HuH-7.5 (cell line): ENCODE measurements around the gene MTMR1.

Source experiments
- DNase-seq: peaks from one replicate; pipeline ENCODE4 v3.0.0; 2011; ENCODE audit warnings: low spot score

The MTMR1 gene

GRCh38 chrX:150697641-150698040 lies 4.4 kb downstream of the MTMR1 start:
- no peak for DNase-seq

GRCh38 chrX:150698981-150699380 lies 5.8 kb downstream of the MTMR1 start:
- DNase-seq, result no peak

- DNase-seq, result no peak
Observed at GRCh38 chrX:150700107-150700506, 6.9 kb downstream of the MTMR1 start.

GRCh38 chrX:150701377-150701776 lies 8.2 kb downstream of the MTMR1 start:
- DNase-seq, result no peak

- no peak for DNase-seq
Observed at GRCh38 chrX:150702966-150703694, 9.9 kb downstream of the MTMR1 start.

- DNase-seq, result no peak
Observed at GRCh38 chrX:150703695-150703974, 10.4 kb downstream of the MTMR1 start.

GRCh38 chrX:150704030-150704613 lies 10.9 kb downstream of the MTMR1 start:
- no peak for DNase-seq

- DNase-seq, result no peak
Observed at GRCh38 chrX:150712619-150713018, 19.4 kb downstream of the MTMR1 start.

- DNase-seq, result no peak
Observed at GRCh38 chrX:150715184-150715583, 22.0 kb downstream of the MTMR1 start.

- DNase-seq, result no peak
Observed at GRCh38 chrX:150719621-150720020, 26.4 kb downstream of the MTMR1 start.

- no peak for DNase-seq
Observed at GRCh38 chrX:150729956-150730355, 36.8 kb downstream of the MTMR1 start.

GRCh38 chrX:150730719-150731118 lies 37.5 kb downstream of the MTMR1 start:
- no peak for DNase-seq

GRCh38 chrX:150731795-150732194 lies 38.6 kb downstream of the MTMR1 start:
- no peak for DNase-seq

GRCh38 chrX:150736475-150736874 lies 43.3 kb downstream of the MTMR1 start:
- no peak for DNase-seq

- DNase-seq, result no peak
Observed at GRCh38 chrX:150752124-150752523, 58.9 kb downstream of the MTMR1 start.

GRCh38 chrX:150753357-150753756 lies 60.2 kb downstream of the MTMR1 start:
- DNase-seq, result no peak

- DNase-seq, result no peak
Observed at GRCh38 chrX:150753968-150754367, 60.8 kb downstream of the MTMR1 start.

- no peak for DNase-seq
Observed at GRCh38 chrX:150757371-150757770, 64.2 kb downstream of the MTMR1 start.

GRCh38 chrX:150759568-150760416 lies 66.6 kb downstream of the MTMR1 start:
- DNase-seq, result no peak

GRCh38 chrX:150761176-150761818 lies 68.1 kb downstream of the MTMR1 start:
- no peak for DNase-seq

GRCh38 chrX:150761819-150762216 lies 68.6 kb downstream of the MTMR1 start:
- no peak for DNase-seq

GRCh38 chrX:150762258-150763165 lies 69.3 kb downstream of the MTMR1 start:
- no peak for DNase-seq
